SK-N-SH (cell line): ENCODE measurements around the gene HRH2.

Experiments used
- CTCF ChIP-seq: fragments of 200-600 bp; sonication (generic); IDR thresholded peaks from 2 replicates; pipeline ENCODE4 v1.6.1; 2017; ENCODE audit warnings: antibody characterized with exemption, mild to moderate bottlenecking, moderate library complexity
- EP300 ChIP-seq, 2 experiments: IDR thresholded peaks; 2 replicates each; pipeline versions ENCODE4 v1.4.0 to v1.6.1; 2012; ENCODE audit warnings: borderline replicate concordance in 1 of 2, low read depth in 1 of 2, low read length in 1 of 2
- IRF3 ChIP-seq: fragments of 150-350 bp; IDR thresholded peaks from 2 replicates; pipeline ENCODE4 v1.6.1; 2016; ENCODE audit warnings: mild to moderate bottlenecking, low read depth, low read length
- JUND ChIP-seq: IDR thresholded peaks from 2 replicates; pipeline ENCODE4 v1.4.0; 2012
- MXI1 ChIP-seq: IDR thresholded peaks from 2 replicates; pipeline ENCODE4 v1.6.1; 2012; ENCODE audit warnings: mild to moderate bottlenecking, low read depth, low read length, improper control_type of control experiment
- NFIC ChIP-seq: IDR thresholded peaks from 2 replicates; pipeline ENCODE4 v1.4.0; 2012; ENCODE audit warnings: borderline replicate concordance
- RAD21 ChIP-seq: IDR thresholded peaks from 2 replicates; pipeline ENCODE4 v1.6.1; 2012; ENCODE audit warnings: mild to moderate bottlenecking, low read length

- TF ChIP-seq CTCF (no peak), RAD21 (no peak), IRF3 (no peak), MXI1 (no peak), EP300 (IDR thresholded peaks at IDR 0.05; ENCODE audit: borderline replicate concordance in 1 of 2, low read depth in 1 of 2, low read length in 1 of 2) (no peak), NFIC (no peak), JUND (no peak)
These were observed 76.6 kb downstream of the HRH2 start for GRCh38 chr5:175734501-175734900.
